Measurements from ENCODE around the gene PXK. TPM values are rescaled to one million over a fixed set of nuclear protein-coding genes. Genes with fewer than 3 reads are reported as not detected.
A peak's percentile ranks its signal among the peaks of the same experiment; 100 is the strongest.

PXK gene
- total RNA-seq, 1 experiment from 2014 or later = 353 TPM

DNA sequence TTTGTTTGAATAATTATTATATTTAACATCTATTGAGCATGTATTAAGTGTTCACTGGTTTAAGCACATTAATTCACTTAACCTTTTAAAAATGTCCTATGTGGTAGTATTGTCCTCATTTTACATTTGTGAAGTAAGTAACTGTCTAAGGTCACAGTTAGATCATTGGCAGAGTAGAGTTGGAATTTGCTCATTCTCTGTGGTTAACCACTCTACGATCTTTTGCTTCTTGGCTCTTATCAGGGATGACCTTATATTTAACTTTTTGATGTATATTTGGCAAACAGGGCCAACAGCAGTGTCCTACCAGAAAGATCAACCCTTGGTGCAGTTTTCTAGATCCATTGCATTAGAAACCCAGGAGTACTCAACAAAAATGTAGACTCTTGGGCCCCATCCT lies 34.0 kb downstream of the PXK start:
- H3K27me3 ChIP-seq (ENCODE audit: low read length) = no peaks in the 10 kb centered on the region
- H2AFZ ChIP-seq (ENCODE audit: low read length) = no peak overlapping the region
- H3K4me1 ChIP-seq (ENCODE audit: low read length) = peaks cover 56% of the 10 kb centered on the region
- no peak for DNase-seq
- no peak overlapping the region for H3K4me2 ChIP-seq (ENCODE audit: low read depth, low read length, poor library complexity, severe bottlenecking)
- H3K27ac ChIP-seq (ENCODE audit: low read length) = peak overlapping the region; percentile 27
- no peak overlapping the region for H3K9ac ChIP-seq (ENCODE audit: low read length)
- H3K9me2 ChIP-seq (replicated peaks; ENCODE audit: insufficient read depth, low read length) = no peaks in the 10 kb centered on the region
- H3K9me3 ChIP-seq (ENCODE audit: low read length) = no peaks in the 10 kb centered on the region
- H4K20me1 ChIP-seq (ENCODE audit: insufficient read depth, low read depth, low read length) = peaks cover 44% of the 10 kb centered on the region
- H3K4me3 ChIP-seq (ENCODE audit: low read length) = no peak overlapping the region
- H3K36me3 ChIP-seq (ENCODE audit: insufficient read depth, low read length) = peaks cover 51% of the 10 kb centered on the region
- H3K79me2 ChIP-seq (ENCODE audit: low read length) = peaks cover 100% of the 10 kb centered on the region

DNA sequence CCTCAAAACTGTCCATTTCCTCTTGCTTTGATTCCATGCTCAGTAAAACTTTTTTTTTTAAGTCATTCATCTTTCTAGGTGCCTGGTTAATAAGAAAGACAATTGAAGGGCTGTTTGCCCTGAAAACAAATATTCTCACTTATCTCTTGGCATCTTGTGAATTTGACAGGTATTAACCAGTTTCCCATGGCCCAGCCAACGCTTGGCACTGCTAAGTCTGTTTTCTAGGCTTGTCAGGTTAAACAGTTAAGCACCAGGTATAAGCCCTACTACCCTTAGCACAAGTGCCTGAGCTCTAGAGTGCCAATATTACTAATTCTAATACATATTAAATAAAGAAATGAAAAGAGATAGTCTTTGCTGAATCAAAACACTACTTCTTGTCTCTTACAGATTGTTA lies 36.3 kb downstream of the PXK start:
- H3K9me3 ChIP-seq (ENCODE audit: low read length) = no peaks in the 10 kb centered on the region

GRCh38 chr3:58369876-58370275 lies 37.2 kb downstream of the PXK start:
- H3K9me3 ChIP-seq (ENCODE audit: low read length) = no peaks in the 10 kb centered on the region
- H3K4me2 ChIP-seq (ENCODE audit: low read depth, low read length, poor library complexity, severe bottlenecking) = no peak overlapping the region
- peaks cover 28% of the 10 kb centered on the region for H4K20me1 ChIP-seq (ENCODE audit: insufficient read depth, low read depth, low read length)
- no peak for DNase-seq
- H3K9ac ChIP-seq (ENCODE audit: low read length) = no peak overlapping the region
- no peak overlapping the region for H3K4me3 ChIP-seq (ENCODE audit: low read length)
- H3K27me3 ChIP-seq (ENCODE audit: low read length) = no peaks in the 10 kb centered on the region
- no peaks in the 10 kb centered on the region for H3K9me2 ChIP-seq (replicated peaks; ENCODE audit: insufficient read depth, low read length)
- no peak overlapping the region for H2AFZ ChIP-seq (ENCODE audit: low read length)
- H3K36me3 ChIP-seq (ENCODE audit: insufficient read depth, low read length) = peaks cover 45% of the 10 kb centered on the region
- H3K27ac ChIP-seq (ENCODE audit: low read length) = no peak overlapping the region
- H3K79me2 ChIP-seq (ENCODE audit: low read length) = peaks cover 97% of the 10 kb centered on the region
- peaks cover 35% of the 10 kb centered on the region for H3K4me1 ChIP-seq (ENCODE audit: low read length)

More for the DNA sequence above, 36.3 kb downstream of the PXK start:
- H4K20me1 ChIP-seq (ENCODE audit: insufficient read depth, low read depth, low read length) = peaks cover 33% of the 10 kb centered on the region
- H3K4me3 ChIP-seq (ENCODE audit: low read length) = no peak overlapping the region
- peaks cover 97% of the 10 kb centered on the region for H3K79me2 ChIP-seq (ENCODE audit: low read length)
- H3K9me2 ChIP-seq (replicated peaks; ENCODE audit: insufficient read depth, low read length) = no peaks in the 10 kb centered on the region
- no peak for DNase-seq
- 0 out of 2 replicates have a peak overlapping the region, but pooled peaks have one; percentile 3 for H3K27ac ChIP-seq (ENCODE audit: low read length)
- H3K36me3 ChIP-seq (ENCODE audit: insufficient read depth, low read length) = peaks cover 40% of the 10 kb centered on the region
- no peak overlapping the region for H3K9ac ChIP-seq (ENCODE audit: low read length)
- no peak overlapping the region for H2AFZ ChIP-seq (ENCODE audit: low read length)
- no peak overlapping the region for H3K4me2 ChIP-seq (ENCODE audit: low read depth, low read length, poor library complexity, severe bottlenecking)
- H3K27me3 ChIP-seq (ENCODE audit: low read length) = no peaks in the 10 kb centered on the region
- peaks cover 35% of the 10 kb centered on the region for H3K4me1 ChIP-seq (ENCODE audit: low read length)

GRCh38 chr3:58370407-58370806 lies 37.7 kb downstream of the PXK start:
- H3K36me3 ChIP-seq (ENCODE audit: insufficient read depth, low read length) = peaks cover 41% of the 10 kb centered on the region
- H3K27me3 ChIP-seq (ENCODE audit: low read length) = no peaks in the 10 kb centered on the region
- no peaks in the 10 kb centered on the region for H3K9me3 ChIP-seq (ENCODE audit: low read length)
- no peak overlapping the region for H3K9ac ChIP-seq (ENCODE audit: low read length)
- no peak overlapping the region for H2AFZ ChIP-seq (ENCODE audit: low read length)
- no peak for DNase-seq
- no peak overlapping the region for H3K4me2 ChIP-seq (ENCODE audit: low read depth, low read length, poor library complexity, severe bottlenecking)
- no peak overlapping the region for H3K27ac ChIP-seq (ENCODE audit: low read length)
- no peak overlapping the region for H3K4me3 ChIP-seq (ENCODE audit: low read length)
- H4K20me1 ChIP-seq (ENCODE audit: insufficient read depth, low read depth, low read length) = peaks cover 25% of the 10 kb centered on the region
- H3K9me2 ChIP-seq (replicated peaks; ENCODE audit: insufficient read depth, low read length) = no peaks in the 10 kb centered on the region
- H3K79me2 ChIP-seq (ENCODE audit: low read length) = peaks cover 97% of the 10 kb centered on the region
- peaks cover 35% of the 10 kb centered on the region for H3K4me1 ChIP-seq (ENCODE audit: low read length)

- Histone ChIP-seq H3K9ac (ENCODE audit: low read length) (no peak overlapping the region), H3K79me2 (ENCODE audit: low read length) (peaks cover 92% of the 10 kb centered on the region), H2AFZ (ENCODE audit: low read length) (no peak overlapping the region), H3K4me2 (ENCODE audit: low read depth, low read length, poor library complexity, severe bottlenecking) (no peak overlapping the region), H3K27ac (ENCODE audit: low read length) (no peak overlapping the region), H3K4me1 (ENCODE audit: low read length) (peaks cover 27% of the 10 kb centered on the region), H4K20me1 (ENCODE audit: insufficient read depth, low read depth, low read length) (peaks cover 11% of the 10 kb centered on the region), H3K36me3 (ENCODE audit: insufficient read depth, low read length) (peaks cover 32% of the 10 kb centered on the region), H3K4me3 (ENCODE audit: low read length) (no peak overlapping the region), H3K9me2 (replicated peaks; ENCODE audit: insufficient read depth, low read length) (no peaks in the 10 kb centered on the region), H3K27me3 (ENCODE audit: low read length) (no peaks in the 10 kb centered on the region), H3K9me3 (ENCODE audit: low read length) (no peaks in the 10 kb centered on the region)
- no peak for DNase-seq
Observed at GRCh38 chr3:58371754-58372153, 39.1 kb downstream of the PXK start.

GRCh38 chr3:58375254-58375653 lies 42.6 kb downstream of the PXK start:
- peaks cover 3% of the 10 kb centered on the region; the same call in 1 of the 2 replicates for H4K20me1 ChIP-seq (ENCODE audit: insufficient read depth, low read depth, low read length)
- no peak overlapping the region for H3K9ac ChIP-seq (ENCODE audit: low read length)
- H3K9me2 ChIP-seq (replicated peaks; ENCODE audit: insufficient read depth, low read length) = no peaks in the 10 kb centered on the region
- peaks cover 55% of the 10 kb centered on the region for H3K4me1 ChIP-seq (ENCODE audit: low read length)
- no peak for DNase-seq
- no peak overlapping the region for H3K4me2 ChIP-seq (ENCODE audit: low read depth, low read length, poor library complexity, severe bottlenecking)
- peaks cover 35% of the 10 kb centered on the region for H3K36me3 ChIP-seq (ENCODE audit: insufficient read depth, low read length)
- no peaks in the 10 kb centered on the region for H3K27me3 ChIP-seq (ENCODE audit: low read length)
- H3K27ac ChIP-seq (ENCODE audit: low read length) = peak overlapping the region; percentile 46; the same call in 1 of the 2 replicates
- peaks cover 89% of the 10 kb centered on the region for H3K79me2 ChIP-seq (ENCODE audit: low read length)
- no peaks in the 10 kb centered on the region for H3K9me3 ChIP-seq (ENCODE audit: low read length)
- H3K4me3 ChIP-seq (ENCODE audit: low read length) = no peak overlapping the region
- H2AFZ ChIP-seq (ENCODE audit: low read length) = no peak overlapping the region

- H3K9me3 ChIP-seq (ENCODE audit: low read length) = no peaks in the 10 kb centered on the region
- no peak overlapping the region for H2AFZ ChIP-seq (ENCODE audit: low read length)
- H3K4me2 ChIP-seq (ENCODE audit: low read depth, low read length, poor library complexity, severe bottlenecking) = no peak overlapping the region
- H3K27me3 ChIP-seq (ENCODE audit: low read length) = no peaks in the 10 kb centered on the region
- no peaks in the 10 kb centered on the region for H3K9me2 ChIP-seq (replicated peaks; ENCODE audit: insufficient read depth, low read length)
- peaks cover 82% of the 10 kb centered on the region for H3K79me2 ChIP-seq (ENCODE audit: low read length)
- no peak overlapping the region for H3K9ac ChIP-seq (ENCODE audit: low read length)
- H3K4me1 ChIP-seq (ENCODE audit: low read length) = peaks cover 67% of the 10 kb centered on the region
- H3K36me3 ChIP-seq (ENCODE audit: insufficient read depth, low read length) = peaks cover 26% of the 10 kb centered on the region; the same call in 1 of the 2 replicates
- H3K27ac ChIP-seq (ENCODE audit: low read length) = peak overlapping the region; percentile 64
- H4K20me1 ChIP-seq (ENCODE audit: insufficient read depth, low read depth, low read length) = peaks cover 3% of the 10 kb centered on the region; the same call in 1 of the 2 replicates
- H3K4me3 ChIP-seq (ENCODE audit: low read length) = no peak overlapping the region
- DNase-seq = no peak
Observed at GRCh38 chr3:58377168-58377567, 44.5 kb downstream of the PXK start.

DNA sequence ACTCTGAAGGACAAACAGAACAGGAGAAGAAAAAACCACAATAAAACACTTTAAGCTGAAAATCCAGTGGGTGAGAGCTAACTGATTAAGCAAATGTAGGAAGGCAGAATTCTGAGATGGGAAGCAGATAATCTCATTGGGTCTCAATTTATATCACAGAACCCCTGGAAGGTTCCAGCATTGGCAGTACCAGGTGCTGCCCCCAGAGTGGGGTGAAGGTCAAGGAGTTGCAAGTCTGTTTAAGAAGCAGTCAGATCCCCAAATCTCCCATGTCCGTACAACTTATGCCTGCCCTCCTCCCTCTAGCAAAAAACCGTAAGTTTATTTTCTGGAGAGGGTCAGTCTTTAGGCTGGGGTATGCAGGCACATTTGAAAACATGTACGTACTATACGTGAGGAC lies 45.1 kb downstream of the PXK start:
- Histone ChIP-seq H3K9me2 (replicated peaks; ENCODE audit: insufficient read depth, low read length) (no peaks in the 10 kb centered on the region), H3K27ac (ENCODE audit: low read length) (peak overlapping the region; percentile 64), H3K4me2 (ENCODE audit: low read depth, low read length, poor library complexity, severe bottlenecking) (no peak overlapping the region), H2AFZ (ENCODE audit: low read length) (no peak overlapping the region), H3K9me3 (ENCODE audit: low read length) (no peaks in the 10 kb centered on the region), H3K4me1 (ENCODE audit: low read length) (peaks cover 73% of the 10 kb centered on the region), H3K36me3 (ENCODE audit: insufficient read depth, low read length) (peaks cover 32% of the 10 kb centered on the region; the same call in 1 of the 2 replicates), H3K9ac (ENCODE audit: low read length) (no peak overlapping the region), H3K4me3 (ENCODE audit: low read length) (no peak overlapping the region), H3K79me2 (ENCODE audit: low read length) (peaks cover 83% of the 10 kb centered on the region), H3K27me3 (ENCODE audit: low read length) (no peaks in the 10 kb centered on the region), H4K20me1 (ENCODE audit: insufficient read depth, low read depth, low read length) (peaks cover 3% of the 10 kb centered on the region; the same call in 1 of the 2 replicates)
- no peak for DNase-seq

Measured in Karpas-422 (cell line).